Psoas muscle (tissue), 8 donors: ENCODE results near the gene DOK7. TPM values are rescaled to one million over a fixed set of nuclear protein-coding genes. Genes with fewer than 3 reads are reported as not detected.
A peak's percentile ranks its signal among the peaks of the same experiment; 100 is the strongest.

Experiments
- ATAC-seq, 4 donors: fragments of 200-7000 bp; cut with Tn5 transposase; one replicate each; pipeline ENCODE4 v1.9.1; 2020; ENCODE audit warnings: moderate library complexity in 3 of 4, mild to moderate bottlenecking in 2 of 4
- DNase-seq, 2 donors: peaks; one replicate each; pipeline ENCODE4 v3.0.0-alpha.2; 2020
- H3K27ac ChIP-seq: fragments of 200-600 bp; one replicate; pipeline ENCODE4 v1.8.0; 2022
- H3K27me3 ChIP-seq, 3 donors: fragments of 200-600 bp in 1 of 3; one replicate each; pipeline versions ENCODE4 v1.6.1 to v1.8.0; 2013 to 2022; ENCODE audit warnings: low read length in 2 of 3, mild to moderate bottlenecking in 2 of 3, moderate library complexity in 1 of 3; ENCODE audit not compliant: insufficient read depth in 3 of 3
- H3K36me3 ChIP-seq, 2 donors: fragments of 200-600 bp in 1 of 2; one replicate each; pipeline versions ENCODE4 v1.6.1 to v1.8.0; 2013 to 2022; ENCODE audit warnings: low read depth in 1 of 2, mild to moderate bottlenecking in 1 of 2, moderate library complexity in 1 of 2; ENCODE audit not compliant: insufficient read depth in 1 of 2
- H3K4me1 ChIP-seq: fragments of 200-600 bp; one replicate; pipeline ENCODE4 v1.8.0; 2022
- H3K4me3 ChIP-seq: fragments of 200-600 bp; one replicate; pipeline ENCODE4 v1.8.0; 2022; ENCODE audit warnings: mild to moderate bottlenecking
- H3K9me3 ChIP-seq: fragments of 200-600 bp; one replicate; pipeline ENCODE4 v1.8.0; 2022
- WGBS, 3 donors: extraction: QIAGEN DNeasy Blood & Tissue Kit; methylation state at CpG; one replicate each; pipeline versions ENCODE4 v1.1.6 to v1.1.7; 2013; 5-methylcytosine and 5-hydroxymethylcytosine counted together
- intact Hi-C, 2 donors: fragments of 100-400 bp; cut with DNase I; formaldehyde crosslinking; loops; one replicate each; pipeline versions ENCODE4 v1.11.0 to v1.14.2; 2022
- polyA plus RNA-seq, 3 donors: library from polyadenylated mRNA; stranded (reverse); fragments of 200-250 nt; gene quantifications; one replicate each; pipeline ENCODE4 v1.2.3, GENCODE V29; 2013
- total RNA-seq, 4 donors: library from RNA; stranded (reverse); fragmentation: NEBNext Ultra II Directional in 2 of 4; extraction: Animal tissue kit (Norgen Biotek cat#: 25700) in 2 of 4; gene quantifications; one replicate each; pipeline versions ENCODE4 v1.2.1 to v1.2.4, GENCODE V29; 2021 to 2023
- TF ChIP-seq, protein P1 (sequence below): fragments of 200-600 bp; IDR thresholded peaks from one replicate; pipeline ENCODE4 v1.8.0; 2022; ENCODE audit warnings: antibody characterized with exemption
- donor health status: healthy with polysubstance abuse.
- donor health status: DM: no; HTN: no; CAD: no; lungs with moderate emphysema.
- donor health status: Bipolar disorder and iron deficiency.
- donor health status: healthy.
- donor health status: DM: yes; HTN: yes; CAD: no.
- donor health status: DM: no; HTN: no; CAD: no.
- donor health status: DM: no; HTN: no; CAD: no.
- donor health status: DM: yes; HTN: yes; CAD: no.

The DOK7 gene
- total and polyA plus RNA-seq, 7 donors, result 3.4 to 48.6 (median 21.5) TPM

DNA sequence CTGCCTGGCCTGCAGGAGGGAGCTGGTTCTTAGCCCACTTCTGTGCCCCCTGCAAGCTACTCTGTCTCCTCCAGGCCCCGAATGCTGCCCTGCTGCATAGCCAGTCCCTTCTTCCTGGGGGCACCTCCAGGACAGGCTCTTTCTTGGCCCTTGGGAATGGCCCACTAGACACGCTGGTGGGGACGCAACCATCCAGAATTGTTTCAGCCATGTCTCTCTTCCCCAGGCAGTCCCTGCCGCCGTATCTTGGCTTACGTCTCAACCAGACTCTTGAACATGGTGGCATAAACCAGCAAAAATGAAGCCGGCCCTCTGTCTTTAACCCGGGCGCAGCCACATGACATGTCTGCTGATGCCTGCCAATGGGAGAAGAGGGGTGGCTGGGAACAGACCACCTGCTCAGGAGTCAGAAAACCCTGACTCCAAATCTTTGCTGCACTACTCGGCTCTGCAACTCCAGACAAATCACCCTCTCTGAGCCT, 60.1 kb downstream of the DOK7 start:
- Histone ChIP-seq H3K4me1 (no peaks in the 10 kb centered on the region), H3K27ac (no peak overlapping the region), H3K27me3 (no peaks in the 10 kb centered on the region), H3K36me3 (peaks cover 0 to 74% of the 10 kb centered on the region in 2 donors), H3K9me3 (no peaks in the 10 kb centered on the region), H3K4me3 (no peak overlapping the region)
- intact Hi-C loops, result no loop called here
- DNase-seq (peak in 1 of 2 donors; percentile 50), ATAC-seq (no peak)
- TF ChIP-seq, protein P1, sequence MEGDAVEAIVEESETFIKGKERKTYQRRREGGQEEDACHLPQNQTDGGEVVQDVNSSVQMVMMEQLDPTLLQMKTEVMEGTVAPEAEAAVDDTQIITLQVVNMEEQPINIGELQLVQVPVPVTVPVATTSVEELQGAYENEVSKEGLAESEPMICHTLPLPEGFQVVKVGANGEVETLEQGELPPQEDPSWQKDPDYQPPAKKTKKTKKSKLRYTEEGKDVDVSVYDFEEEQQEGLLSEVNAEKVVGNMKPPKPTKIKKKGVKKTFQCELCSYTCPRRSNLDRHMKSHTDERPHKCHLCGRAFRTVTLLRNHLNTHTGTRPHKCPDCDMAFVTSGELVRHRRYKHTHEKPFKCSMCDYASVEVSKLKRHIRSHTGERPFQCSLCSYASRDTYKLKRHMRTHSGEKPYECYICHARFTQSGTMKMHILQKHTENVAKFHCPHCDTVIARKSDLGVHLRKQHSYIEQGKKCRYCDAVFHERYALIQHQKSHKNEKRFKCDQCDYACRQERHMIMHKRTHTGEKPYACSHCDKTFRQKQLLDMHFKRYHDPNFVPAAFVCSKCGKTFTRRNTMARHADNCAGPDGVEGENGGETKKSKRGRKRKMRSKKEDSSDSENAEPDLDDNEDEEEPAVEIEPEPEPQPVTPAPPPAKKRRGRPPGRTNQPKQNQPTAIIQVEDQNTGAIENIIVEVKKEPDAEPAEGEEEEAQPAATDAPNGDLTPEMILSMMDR, result no peak
- WGBS, 3 donors, result 95 to 97% (median 96%) methylated on average over 10 of the region's 10 CpGs

DNA sequence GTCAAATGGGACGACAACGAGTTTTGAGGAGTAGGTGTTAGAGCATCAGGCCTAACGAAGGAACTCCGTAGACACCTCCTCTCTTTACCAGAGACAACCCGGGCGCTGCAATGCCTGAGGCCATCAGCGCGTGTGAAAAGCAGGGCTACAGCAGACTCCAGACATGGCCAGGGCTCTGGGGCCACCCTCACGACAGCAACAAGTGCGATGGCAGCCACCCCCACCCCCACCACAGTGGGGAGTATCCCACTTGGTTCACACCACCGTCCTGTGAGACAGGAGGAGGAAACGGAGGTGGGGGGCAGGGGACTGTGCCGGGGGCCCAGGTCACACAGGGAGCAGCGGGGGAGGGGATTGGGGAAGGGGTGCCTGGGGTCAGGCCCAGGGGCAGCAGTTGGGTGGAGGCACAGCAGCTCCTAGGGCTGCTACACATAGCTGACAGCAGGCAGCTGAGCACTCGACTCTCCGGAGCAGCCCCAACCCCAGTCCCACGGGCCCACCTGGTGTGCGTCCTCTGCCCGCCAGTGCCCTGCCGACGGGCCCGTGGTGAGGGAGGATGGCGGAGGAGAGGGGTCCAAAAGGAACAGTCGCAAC, 60.6 kb downstream of the DOK7 start:
- H3K9me3 ChIP-seq, result no peaks in the 10 kb centered on the region
- no peaks in the 10 kb centered on the region for H3K4me1 ChIP-seq
- H3K4me3 ChIP-seq, result no peak overlapping the region
- peak in 1 of 2 donors; percentile 51 for DNase-seq
- 88 to 92% (median 91%) methylated on average over 22 to 24 of the region's 24 CpGs for WGBS, 3 donors
- H3K27me3 ChIP-seq, result no peaks in the 10 kb centered on the region
- peaks cover 0 to 76% of the 10 kb centered on the region in 2 donors for H3K36me3 ChIP-seq
- TF ChIP-seq, protein P1, result no peak
- ATAC-seq, result no peak
- H3K27ac ChIP-seq, result no peak overlapping the region
- intact Hi-C loops, result no loop called here

DNA sequence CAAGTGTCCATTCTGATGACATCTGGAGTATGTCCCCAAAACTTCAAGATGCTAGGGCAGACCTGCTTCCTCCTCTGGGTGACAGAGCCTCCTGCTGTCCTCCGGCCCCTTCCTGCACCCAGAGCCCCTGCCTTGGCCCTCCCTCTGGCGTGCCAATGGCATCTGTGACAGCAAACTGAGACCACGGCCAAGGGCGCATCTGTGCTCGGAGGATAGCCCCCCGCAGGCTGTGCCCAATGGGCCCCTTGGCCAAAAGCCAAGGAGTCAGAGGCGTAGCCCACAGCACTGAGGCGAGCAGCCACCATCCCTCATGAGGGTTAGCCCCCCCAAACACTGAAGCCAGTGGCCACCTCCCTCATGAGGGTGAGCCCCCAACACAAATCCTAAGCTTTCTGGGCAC, 61.2 kb downstream of the DOK7 start:
- no peak overlapping the region for H3K27ac ChIP-seq
- WGBS, 3 donors, result 80 to 85% (median 84%) methylated on average over 8 of the region's 8 CpGs
- TF ChIP-seq, protein P1, result no peak
- peak in 1 of 2 donors; percentile 43 for DNase-seq
- peaks cover 0 to 76% of the 10 kb centered on the region in 2 donors for H3K36me3 ChIP-seq
- intact Hi-C loops, result no loop called here
- H3K4me3 ChIP-seq, result no peak overlapping the region
- no peaks in the 10 kb centered on the region for H3K9me3 ChIP-seq
- H3K4me1 ChIP-seq, result no peaks in the 10 kb centered on the region
- no peak for ATAC-seq
- no peaks in the 10 kb centered on the region for H3K27me3 ChIP-seq

DNA sequence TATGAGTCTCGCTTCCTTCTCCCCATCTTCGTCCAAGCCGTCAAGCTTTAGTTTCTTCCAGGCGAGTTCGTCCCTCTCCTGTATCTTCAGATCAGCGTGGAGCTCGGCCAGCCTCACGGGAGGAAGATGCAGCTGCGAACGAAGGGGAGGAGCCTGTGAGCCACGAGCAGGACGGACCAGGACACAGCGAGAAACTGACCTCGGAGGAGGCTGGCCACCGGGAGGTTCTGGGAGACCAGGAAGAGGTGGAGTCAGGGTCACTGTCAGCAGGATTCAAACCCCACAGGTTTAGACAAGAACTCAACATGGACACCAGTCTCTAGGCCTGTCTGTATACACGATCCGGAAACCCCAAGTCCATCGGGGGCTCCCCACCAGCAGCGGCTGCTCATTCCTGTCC, 61.8 kb downstream of the DOK7 start:
- no peaks in the 10 kb centered on the region for H3K27me3 ChIP-seq
- H3K27ac ChIP-seq, result no peak overlapping the region
- ATAC-seq (no peak), DNase-seq (peak in 1 of 2 donors; percentile 38)
- H3K4me3 ChIP-seq, result no peak overlapping the region
- 71 to 77% (median 72%) methylated on average over 19 of the region's 19 CpGs for WGBS, 3 donors
- intact Hi-C loops, result loop anchor here in 1 of 2 donors (5.0 kb wide), 1 partner anchor 38 kb away; no protein-coding TSS in a partner anchor
- H3K4me1 ChIP-seq, result peaks cover 3% of the 10 kb centered on the region
- H3K36me3 ChIP-seq, result peaks cover 0 to 75% of the 10 kb centered on the region in 2 donors
- no peaks in the 10 kb centered on the region for H3K9me3 ChIP-seq
- TF ChIP-seq, protein P1, result no peak
